ENCODE data around the gene CAMSAP1.

Gene CAMSAP1

GRCh38 chr9:135888126-135888765 is 19.1 kb downstream of the CAMSAP1 start:
- no peak for DNase-seq (ENCODE audit: low read depth)
- no peak overlapping the region for H3K4me3 ChIP-seq (ENCODE audit: control insufficient read depth, low read depth, low read length)
- no peak for TF ChIP-seq CTCF (IDR thresholded peaks at IDR 0.05; ENCODE audit: control insufficient read depth, insufficient read depth, low read depth, low read length, missing control alignments)

GRCh38 chr9:135887585-135888050 is 19.7 kb downstream of the CAMSAP1 start:
- DNase-seq (ENCODE audit: low read depth), result no peak
- no peak overlapping the region for H3K4me3 ChIP-seq (ENCODE audit: control insufficient read depth, low read depth, low read length)
- no peak for TF ChIP-seq CTCF (IDR thresholded peaks at IDR 0.05; ENCODE audit: control insufficient read depth, insufficient read depth, low read depth, low read length, missing control alignments)

GRCh38 chr9:135887021-135887507 is 20.3 kb downstream of the CAMSAP1 start:
- DNase-seq (ENCODE audit: low read depth), result no peak

GRCh38 chr9:135886147-135886981 is 21.0 kb downstream of the CAMSAP1 start:
- no peak overlapping the region for H3K4me3 ChIP-seq (ENCODE audit: control insufficient read depth, low read depth, low read length)
- TF ChIP-seq CTCF (IDR thresholded peaks at IDR 0.05; ENCODE audit: control insufficient read depth, insufficient read depth, low read depth, low read length, missing control alignments), result no peak
- DNase-seq (ENCODE audit: low read depth), result no peak

More at GRCh38 chr9:135887021-135887507, 20.3 kb downstream of the CAMSAP1 start:
- no peak for TF ChIP-seq CTCF (IDR thresholded peaks at IDR 0.05; ENCODE audit: control insufficient read depth, insufficient read depth, low read depth, low read length, missing control alignments)
- H3K4me3 ChIP-seq (ENCODE audit: control insufficient read depth, low read depth, low read length), result no peak overlapping the region

- no peak for DNase-seq (ENCODE audit: low read depth)
- TF ChIP-seq CTCF (IDR thresholded peaks at IDR 0.05; ENCODE audit: control insufficient read depth, insufficient read depth, low read depth, low read length, missing control alignments), result no peak
- H3K4me3 ChIP-seq (ENCODE audit: control insufficient read depth, low read depth, low read length), result no peak overlapping the region
Measured at GRCh38 chr9:135885100-135885853, 22.1 kb downstream of the CAMSAP1 start.

- no peak for DNase-seq (ENCODE audit: low read depth)
- no peak overlapping the region for H3K4me3 ChIP-seq (ENCODE audit: control insufficient read depth, low read depth, low read length)
- no peak for TF ChIP-seq CTCF (IDR thresholded peaks at IDR 0.05; ENCODE audit: control insufficient read depth, insufficient read depth, low read depth, low read length, missing control alignments)
Measured at GRCh38 chr9:135884328-135885035, 22.9 kb downstream of the CAMSAP1 start.
